MCF 10A (cell line): ENCODE measurements around the gene DOC2A. TPM values are rescaled to one million over a fixed set of nuclear protein-coding genes. Genes with fewer than 3 reads are reported as not detected.

Experiments
- BruUV-seq: library from RNA; stranded (reverse); fragments of 400-500 nt; replicated peaks from 2 replicates; lab custom pipeline; 2021; lab: Mats Ljungman, UMichigan
- CTCF ChIA-PET: fragments of 300-600 bp; sonication (Branson Sonifier 250); formaldehyde crosslinking; extraction: SDS; loops from one replicate; lab custom pipeline; 2021; ENCODE audit warnings: antibody characterized with exemption, inconsistent platforms; lab: Yijun Ruan, JAX
- POLR2A ChIA-PET: fragments of 300-600, 350-650 bp; sonication (Branson Sonifier 250); formaldehyde crosslinking; extraction: SDS; loops from one replicate; lab custom pipeline; 2020; ENCODE audit warnings: antibody characterized with exemption, inconsistent platforms; lab: Yijun Ruan, JAX
- DNase-seq: peaks from one replicate; pipeline ENCODE4 v3.0.0-alpha.2; 2018; ENCODE audit not compliant: unreplicated experiment
- H3K27ac Mint-ChIP-seq: one replicate; pipeline ENCODE4 v1.8.0; 2022; ENCODE audit warnings: mild to moderate bottlenecking, low read depth, mixed read lengths; ENCODE audit not compliant: unreplicated experiment
- H3K27me3 Mint-ChIP-seq: one replicate; pipeline ENCODE4 v1.8.0; 2022; ENCODE audit warnings: mixed read lengths; ENCODE audit not compliant: insufficient read depth, unreplicated experiment
- H3K36me3 Mint-ChIP-seq: one replicate; pipeline ENCODE4 v1.8.0; 2022; ENCODE audit warnings: mild to moderate bottlenecking, moderate library complexity, mixed read lengths; ENCODE audit not compliant: insufficient read depth, unreplicated experiment
- H3K4me1 Mint-ChIP-seq: one replicate; pipeline ENCODE4 v1.8.0; 2022; ENCODE audit warnings: mixed read lengths; ENCODE audit not compliant: insufficient read depth, unreplicated experiment
- H3K4me3 Mint-ChIP-seq: one replicate; pipeline ENCODE4 v1.8.0; 2022; ENCODE audit warnings: mild to moderate bottlenecking, moderate library complexity, mixed read lengths; ENCODE audit not compliant: unreplicated experiment
- H3K9me3 Mint-ChIP-seq: one replicate; pipeline ENCODE4 v1.8.0; 2022; ENCODE audit warnings: mixed read lengths; ENCODE audit not compliant: unreplicated experiment
- CTCF ChIP-seq: fragments of 200-600 bp; IDR thresholded peaks from one replicate; pipeline ENCODE4 v1.8.0; 2022; ENCODE audit warnings: antibody characterized with exemption, mild to moderate bottlenecking; ENCODE audit not compliant: unreplicated experiment
- intact Hi-C: fragments of 100-400 bp; cut with micrococcal nuclease; formaldehyde crosslinking; loops from 2 replicates; pipeline ENCODE4 v1.14.1; 2022
- total RNA-seq: library from RNA; stranded (reverse); gene quantifications from 2 replicates; pipeline ENCODE4 v1.2.3, GENCODE V29; 2022

The DOC2A gene
- total RNA-seq, 1 experiment from 2014 or later = 1.2 TPM

GRCh38 chr16:30032083-30032819 lies 21.4 kb upstream of the DOC2A start:
- H3K4me3 Mint-ChIP-seq = no peak overlapping the region
- ChIA-PET CTCF (interaction anchor here (0.5 to 3.7 kb wide), 49 partner anchors 10 to 1170 kb away, joined by 3 to 43 read pairs (median 4); partner anchors contain the start of genes ASPHD1, C16orf92, KCTD13 and MVP), POLR2A (interaction anchor here (0.5 to 1.3 kb wide), 9 partner anchors 10 to 164 kb away, joined by 3 to 5 read pairs (median 3); partner anchors contain the start of gene ALDOA)
- no peaks in the 10 kb centered on the region for H3K4me1 Mint-ChIP-seq
- H3K9me3 Mint-ChIP-seq = no peaks in the 10 kb centered on the region
- no TSS peak for BruUV-seq
- intact Hi-C loops = no loop called here
- peak; percentile 84 for TF ChIP-seq CTCF
- H3K27me3 Mint-ChIP-seq = peaks cover 34% of the 10 kb centered on the region
- DNase-seq = peak; percentile 72
- no peaks in the 10 kb centered on the region for H3K36me3 Mint-ChIP-seq
- H3K27ac Mint-ChIP-seq = no peak overlapping the region

DNA sequence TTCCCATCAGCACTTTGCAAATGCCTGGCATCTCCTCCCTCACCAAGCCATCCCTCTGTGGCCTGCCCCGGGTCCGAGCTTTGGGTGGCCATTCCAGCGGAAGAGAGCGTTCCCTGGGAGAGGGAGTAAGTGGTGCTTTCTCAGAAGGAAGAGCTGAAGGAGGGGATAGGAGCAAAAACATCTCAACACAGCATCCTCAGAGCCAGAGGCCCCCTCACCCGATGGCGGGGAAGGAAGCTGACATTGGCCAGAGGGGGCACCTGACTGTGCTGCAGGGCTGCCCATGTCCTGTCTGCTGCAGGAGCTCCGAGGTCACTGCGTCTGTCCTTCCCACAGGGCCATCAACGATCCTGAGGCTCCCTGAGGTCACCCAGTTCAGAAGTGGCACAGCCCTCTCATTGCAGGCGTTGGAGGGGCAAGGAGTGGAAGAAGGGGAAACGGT lies 20.7 kb upstream of the DOC2A start:
- BruUV-seq = no TSS peak
- H3K4me1 Mint-ChIP-seq = no peaks in the 10 kb centered on the region
- H3K27me3 Mint-ChIP-seq = peaks cover 42% of the 10 kb centered on the region
- H3K9me3 Mint-ChIP-seq = no peaks in the 10 kb centered on the region
- DNase-seq = no peak
- H3K4me3 Mint-ChIP-seq = no peak overlapping the region
- H3K27ac Mint-ChIP-seq = no peak overlapping the region
- POLR2A ChIA-PET = interaction anchor here (0.5 to 1.3 kb wide), 4 partner anchors 9 to 163 kb away, joined by 3 read pairs; no protein-coding TSS in a partner anchor
- H3K36me3 Mint-ChIP-seq = no peaks in the 10 kb centered on the region
- intact Hi-C loops = no loop called here
- no peak for TF ChIP-seq CTCF
- CTCF ChIA-PET = interaction anchor here (0.5 to 3.7 kb wide), 32 partner anchors 9 to 377 kb away, joined by 3 to 43 read pairs (median 6); partner anchors contain the start of genes C16orf92, KCTD13, MVP and PAGR1

- no peak for TF ChIP-seq CTCF
- intact Hi-C loops = no loop called here
- H3K9me3 Mint-ChIP-seq = no peaks in the 10 kb centered on the region
- H3K27ac Mint-ChIP-seq = no peak within 1 kb of the TSS
- no TSS peak for BruUV-seq
- H3K4me1 Mint-ChIP-seq = no peaks in the 10 kb centered on the region
- ChIA-PET CTCF (interaction anchor here (0.5 to 3.7 kb wide), 21 partner anchors 9 to 378 kb away, joined by 3 to 43 read pairs (median 5); partner anchors contain the start of gene C16orf92), POLR2A (interaction anchor here (0.9 to 1.0 kb wide), 2 partner anchors 9 to 163 kb away, joined by 3 read pairs; no protein-coding TSS in a partner anchor)
- H3K27me3 Mint-ChIP-seq = peaks cover 47% of the 10 kb centered on the region
- no peak for DNase-seq
- no peaks in the 10 kb centered on the region for H3K36me3 Mint-ChIP-seq
- H3K4me3 Mint-ChIP-seq = no peak within 1 kb of the TSS
These were observed 20.1 kb upstream of the DOC2A start, which contains the start of gene TLCD3B for GRCh38 chr16:30030841-30031413. TLCD3B (minus strand) TSS chr16:30031271; CDS start chr16:30030527, 744 bp downstream.
